Hematopoietic multipotent progenitor cell treated with erythropoietin and hydrocortisone succinate and interleukin-3 and kit ligand, for 6 days (in vitro differentiated cells): ENCODE measurements around the gene UBE2J1.

Experiments used
- DNase-seq: peaks from one replicate; pipeline ENCODE4 v3.0.0-alpha.2; 2015

Gene UBE2J1

DNA sequence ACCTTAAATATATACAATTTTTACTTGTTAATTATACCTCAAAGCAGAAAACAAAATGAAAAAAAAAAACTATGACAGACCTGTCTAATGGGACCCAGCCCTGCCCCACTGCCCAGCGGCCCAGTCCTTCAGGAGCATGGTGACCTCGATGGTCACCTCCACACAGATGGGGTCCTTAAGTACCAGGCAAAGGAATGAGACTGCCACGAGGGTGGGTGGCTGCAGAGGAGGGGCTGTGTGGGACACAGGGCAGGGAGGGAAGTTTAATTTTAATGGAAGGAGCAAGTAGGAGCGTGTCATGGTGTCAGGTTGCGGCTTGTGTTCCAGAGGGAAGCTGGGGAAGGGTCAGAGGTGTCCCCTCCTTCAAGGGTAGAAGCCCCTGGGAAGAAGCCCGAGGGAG is 66.0 kb downstream of the UBE2J1 start:
- DNase-seq = no peak

DNA sequence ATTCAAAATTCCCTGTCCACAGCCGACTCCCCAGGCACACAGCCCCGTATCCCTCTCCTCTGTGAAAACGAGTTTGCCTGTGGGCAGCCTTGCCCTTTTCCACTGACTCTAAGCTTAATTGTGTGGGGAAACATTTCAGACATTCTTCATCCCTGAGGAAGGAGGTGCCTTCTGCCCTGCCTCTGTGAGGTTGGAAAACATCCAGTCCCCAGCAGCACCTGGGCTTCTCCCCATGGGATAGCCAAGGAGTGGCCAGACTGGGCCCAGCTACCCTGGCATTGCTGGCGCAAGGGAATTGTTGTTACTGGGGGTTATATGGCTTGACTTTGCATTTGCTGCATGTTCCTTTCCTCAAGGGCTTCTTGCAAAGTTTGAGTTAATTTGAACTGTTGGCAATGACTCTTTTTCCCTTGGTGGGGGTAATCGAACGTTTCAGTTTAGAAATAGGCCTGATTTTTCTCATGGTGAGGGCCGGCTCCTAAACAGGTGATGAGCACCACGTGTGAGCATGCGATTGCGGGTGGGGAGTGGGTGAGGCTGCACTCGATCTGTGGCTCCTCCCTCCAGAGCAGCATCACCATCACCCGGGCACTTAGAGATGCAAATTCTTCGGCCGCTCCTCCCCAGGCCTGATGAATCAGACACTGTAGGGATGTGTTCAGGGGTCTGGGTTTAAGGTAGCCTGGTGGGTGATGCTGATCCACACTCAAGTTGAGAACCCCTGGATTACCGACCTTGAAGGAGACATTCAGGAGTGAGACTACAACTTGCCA is 67.4 kb downstream of the UBE2J1 start:
- DNase-seq = no peak

DNA sequence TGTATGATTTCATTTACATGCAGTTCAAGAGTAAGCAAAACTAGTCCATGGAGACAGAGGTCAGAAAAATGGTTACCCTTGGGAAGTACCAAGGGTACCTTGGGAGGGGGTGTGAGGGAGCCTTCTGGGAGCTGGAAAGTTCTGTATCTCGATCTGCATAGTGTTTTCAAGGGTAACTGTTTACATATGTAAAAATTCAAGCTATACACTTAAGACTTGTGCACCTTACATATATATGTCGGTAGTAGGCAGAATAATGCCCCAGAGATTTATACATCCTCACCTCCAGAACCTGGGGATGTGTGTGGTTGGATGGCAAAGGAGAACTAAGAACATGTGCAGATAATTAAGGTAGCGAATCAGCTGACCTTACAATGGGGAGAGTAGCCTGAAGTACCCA is 68.4 kb downstream of the UBE2J1 start:
- no peak for DNase-seq

DNA sequence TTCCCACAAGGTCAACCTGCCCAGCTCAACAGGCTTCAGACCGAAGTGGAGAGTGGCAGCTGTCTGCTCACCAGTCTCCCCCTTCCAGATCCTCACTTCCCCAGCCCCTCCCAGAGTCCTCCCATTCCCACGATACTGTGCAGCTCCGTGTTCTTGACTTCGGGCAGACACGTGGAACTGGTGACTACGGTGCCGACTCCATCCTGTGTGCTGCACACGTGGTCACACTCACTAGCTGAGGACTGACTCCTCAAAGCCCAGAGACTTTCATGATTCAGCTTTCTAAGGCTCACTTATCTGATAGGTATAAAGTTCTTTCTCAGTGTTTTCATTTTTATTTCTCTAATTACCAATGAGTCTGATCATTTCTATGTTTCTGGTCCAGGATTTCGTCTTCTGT is 69.8 kb downstream of the UBE2J1 start:
- no peak for DNase-seq

DNA sequence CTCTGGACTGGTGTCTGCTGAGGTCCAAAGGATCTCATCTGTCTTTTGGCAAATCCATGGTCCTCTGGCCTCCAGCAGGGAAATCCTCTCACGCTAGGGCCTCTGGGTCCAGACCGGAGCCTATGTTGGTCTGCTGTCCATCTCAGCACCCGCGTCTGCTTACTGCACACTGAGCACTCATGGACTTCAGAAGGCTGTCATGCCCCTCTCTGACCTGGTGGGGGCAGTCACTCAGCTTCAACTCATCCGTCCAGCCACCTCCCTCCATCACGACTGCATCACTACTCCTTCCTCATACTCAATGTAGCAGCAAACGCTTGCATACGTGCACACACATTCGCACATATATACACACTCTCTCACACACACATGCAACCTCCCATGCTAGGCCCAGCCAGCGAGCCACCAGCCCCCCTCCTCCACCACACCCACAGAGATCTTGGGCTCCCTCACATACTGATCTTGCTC is 70.7 kb downstream of the UBE2J1 start:
- peak; percentile 76 for DNase-seq

DNA sequence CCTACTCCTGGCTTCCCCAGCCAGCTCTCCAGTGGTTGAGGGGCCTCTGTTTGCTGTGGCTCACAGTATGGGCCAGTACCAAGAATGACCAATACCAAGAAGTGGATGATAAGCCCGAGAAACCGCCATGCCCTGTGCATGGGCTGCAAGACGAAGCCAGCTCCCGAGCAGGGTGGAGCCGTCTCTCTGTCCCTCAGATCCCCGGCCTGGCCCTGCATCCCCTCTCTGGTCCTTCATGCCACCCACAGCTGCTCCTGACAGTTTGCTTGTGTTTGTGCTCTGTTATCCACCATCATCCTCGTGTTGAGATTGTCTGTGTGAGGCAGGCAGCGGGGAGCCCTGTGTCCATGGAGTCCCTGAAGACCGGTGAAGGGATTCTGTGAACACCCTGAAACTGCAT is 73.6 kb downstream of the UBE2J1 start:
- DNase-seq = no peak
